Neural cell (in vitro differentiated cells): ENCODE results near the gene RACK1. TPM values are rescaled to one million over a fixed set of nuclear protein-coding genes. Genes with fewer than 3 reads are reported as not detected.

Experiments used
- H2AFZ ChIP-seq: fragments of 200-600, 300-800 bp; sonication (generic), shearing (Covaris generic); 2 replicates; pipeline ENCODE4 v1.6.0; 2014; ENCODE audit warnings: low read depth, mild to moderate bottlenecking, antibody characterized with exemption, low read length, moderate library complexity
- H3F3A ChIP-seq: fragments of 200-600 bp; shearing (Covaris generic); 2 replicates; pipeline ENCODE4 v1.6.1; 2016; ENCODE audit warnings: mild to moderate bottlenecking, moderate library complexity, mixed read lengths, antibody characterized with exemption, low read length; ENCODE audit not compliant: insufficient read depth, poor library complexity, severe bottlenecking
- H3K27ac ChIP-seq: fragments of 200-600, 300-800 bp; sonication (generic), shearing (Covaris generic); 2 replicates; pipeline ENCODE4 v1.5.1; 2014; ENCODE audit warnings: mild to moderate bottlenecking, low read length, moderate library complexity
- H3K27me3 ChIP-seq: fragments of 300-800, 200-600 bp; sonication (generic), shearing (Covaris generic); 2 replicates; pipeline ENCODE4 v1.6.0; 2014; ENCODE audit warnings: mild to moderate bottlenecking, low read depth, low read length, moderate library complexity; ENCODE audit not compliant: insufficient read depth
- H3K36me3 ChIP-seq: fragments of 300-800, 200-600 bp; sonication (generic), shearing (Covaris generic); 2 replicates; pipeline ENCODE4 v1.5.1; 2014; ENCODE audit warnings: mild to moderate bottlenecking, antibody characterized with exemption, low read length, moderate library complexity; ENCODE audit not compliant: insufficient read depth
- H3K4me2 ChIP-seq: fragments of 300-800, 200-600 bp; sonication (generic), shearing (Covaris generic); 2 replicates; pipeline ENCODE4 v1.6.0; 2014; ENCODE audit warnings: mild to moderate bottlenecking, low read length
- H3K4me3 ChIP-seq: fragments of 300-800, 200-600 bp; sonication (generic), shearing (Covaris generic); 2 replicates; pipeline ENCODE4 v1.5.1; 2014; ENCODE audit warnings: mild to moderate bottlenecking, low read length, moderate library complexity
- H3K79me2 ChIP-seq: fragments of 200-600 bp; shearing (Covaris generic); replicated peaks from 2 replicates; pipeline ENCODE4 v1.6.0; 2014; ENCODE audit warnings: mild to moderate bottlenecking, low read length, moderate library complexity; ENCODE audit not compliant: insufficient read depth
- H3K9ac ChIP-seq: fragments of 300-800, 200-600 bp; sonication (generic), shearing (Covaris generic); 2 replicates; pipeline ENCODE4 v1.6.1; 2016; ENCODE audit warnings: mild to moderate bottlenecking, low read length, mixed read lengths
- H3K9me2 ChIP-seq: fragments of 200-600 bp; shearing (Covaris generic); 2 replicates; pipeline ENCODE4 v1.6.1; 2016; ENCODE audit warnings: mild to moderate bottlenecking, low read length, mixed read lengths; ENCODE audit not compliant: insufficient read depth
- H3K9me3 ChIP-seq: fragments of 200-600, 300-800 bp; sonication (generic), shearing (Covaris generic); 2 replicates; pipeline ENCODE4 v1.6.1; 2016; ENCODE audit warnings: mild to moderate bottlenecking, mixed run types, low read length, moderate library complexity, mixed read lengths
- H4K20me1 ChIP-seq: fragments of 200-600 bp; shearing (Covaris generic); 2 replicates; pipeline ENCODE4 v1.6.1; 2016; ENCODE audit warnings: mild to moderate bottlenecking, mixed run types; ENCODE audit not compliant: insufficient read depth
- CTCF ChIP-seq: fragments of 450-650 bp; IDR thresholded peaks from 2 replicates; pipeline ENCODE4 v1.5.1; 2014; ENCODE audit warnings: antibody characterized with exemption, mild to moderate bottlenecking, moderate library complexity; ENCODE audit not compliant: poor library complexity, severe bottlenecking
- EP300 ChIP-seq: fragments of 450-650 bp; conservative IDR thresholded peaks from 2 replicates; pipeline ENCODE4 v1.6.1; 2014; ENCODE audit warnings: antibody characterized with exemption, mild to moderate bottlenecking, moderate library complexity; ENCODE audit not compliant: poor library complexity, severe bottlenecking
- EZH2 ChIP-seq: fragments of 200-600, 300-800 bp; shearing (Covaris generic), sonication (generic); IDR thresholded peaks from 2 replicates; pipeline ENCODE4 v1.6.1; 2014; ENCODE audit warnings: antibody characterized with exemption, low read length, borderline replicate concordance, mild to moderate bottlenecking; ENCODE audit not compliant: insufficient read depth, poor library complexity, severe bottlenecking
- MXI1 ChIP-seq: fragments of 450-650 bp; conservative IDR thresholded peaks from 2 replicates; pipeline ENCODE4 v1.6.1; 2014; ENCODE audit warnings: antibody characterized with exemption, mild to moderate bottlenecking; ENCODE audit not compliant: poor library complexity, severe bottlenecking
- POLR2AphosphoS5 ChIP-seq: IDR thresholded peaks from 2 replicates; pipeline ENCODE4 v1.6.1; 2012
- RAD21 ChIP-seq: fragments of 450-650 bp; conservative IDR thresholded peaks from 2 replicates; pipeline ENCODE4 v1.6.1; 2014; ENCODE audit warnings: antibody characterized with exemption, mild to moderate bottlenecking, moderate library complexity
- REST ChIP-seq: IDR thresholded peaks from 2 replicates; pipeline ENCODE4 v1.6.1; 2012; ENCODE audit warnings: borderline replicate concordance
- SMC3 ChIP-seq: fragments of 450-650 bp; conservative IDR thresholded peaks from 2 replicates; pipeline ENCODE4 v1.6.1; 2014; ENCODE audit warnings: antibody characterized with exemption, mild to moderate bottlenecking, moderate library complexity; ENCODE audit not compliant: poor library complexity
- TAF1 ChIP-seq: IDR thresholded peaks from 2 replicates; pipeline ENCODE4 v1.6.1; 2012; ENCODE audit warnings: low read depth
- polyA plus RNA-seq: library from polyadenylated mRNA; depleted of rRNA; stranded (reverse); fragments of >200 nt; gene quantifications from 2 replicates; pipeline ENCODE4 v1.2.3, GENCODE V29; 2014

The RACK1 gene
- polyA plus RNA-seq, 1 donor from 2014 or later, result 2,178 TPM

GRCh38 chr5:181193656-181194055 lies 50.0 kb downstream of the RACK1 start:
- H3K27ac ChIP-seq, result no peak overlapping the region
- H2AFZ ChIP-seq, result no peak overlapping the region
- no peak overlapping the region for H3K4me3 ChIP-seq
- no peaks in the 10 kb centered on the region for H3K36me3 ChIP-seq
- H3K4me2 ChIP-seq, result no peak overlapping the region
- H3K9ac ChIP-seq, result no peak overlapping the region
- H3K9me3 ChIP-seq, result no peaks in the 10 kb centered on the region
- no peaks in the 10 kb centered on the region for H4K20me1 ChIP-seq
- H3K27me3 ChIP-seq, result no peaks in the 10 kb centered on the region
- peaks cover 9% of the 10 kb centered on the region for H3F3A ChIP-seq
- H3K79me2 ChIP-seq, result no peaks in the 10 kb centered on the region
- no peaks in the 10 kb centered on the region for H3K9me2 ChIP-seq
- TF ChIP-seq REST (no peak), RAD21 (no peak), MXI1 (no peak), SMC3 (no peak), CTCF (no peak), POLR2AphosphoS5 (no peak), EZH2 (no peak), TAF1 (no peak), EP300 (no peak)

- Histone ChIP-seq H3K4me2 (peak overlapping the region; percentile 75), H3K27me3 (no peaks in the 10 kb centered on the region), H4K20me1 (no peaks in the 10 kb centered on the region), H3K9me2 (no peaks in the 10 kb centered on the region), H3K9me3 (no peaks in the 10 kb centered on the region), H3K27ac (peak overlapping the region; percentile 77), H3F3A (peaks cover 9% of the 10 kb centered on the region), H2AFZ (peak overlapping the region; percentile 91), H3K4me3 (peak overlapping the region; percentile 83), H3K36me3 (no peaks in the 10 kb centered on the region), H3K79me2 (no peaks in the 10 kb centered on the region), H3K9ac (peak overlapping the region; percentile 85)
- no peak for TF ChIP-seq TAF1
- TF ChIP-seq REST, result no peak
- no peak for TF ChIP-seq MXI1
- TF ChIP-seq POLR2AphosphoS5, result no peak
- no peak for TF ChIP-seq EP300
- TF ChIP-seq SMC3, result no peak
- no peak for TF ChIP-seq RAD21
Observed at GRCh38 chr5:181192337-181193046, 51.2 kb downstream of the RACK1 start.
